ENCODE data around the gene PIP5KL1.
A peak's percentile ranks its signal among the peaks of the same experiment; 100 is the strongest.

The PIP5KL1 gene

DNA sequence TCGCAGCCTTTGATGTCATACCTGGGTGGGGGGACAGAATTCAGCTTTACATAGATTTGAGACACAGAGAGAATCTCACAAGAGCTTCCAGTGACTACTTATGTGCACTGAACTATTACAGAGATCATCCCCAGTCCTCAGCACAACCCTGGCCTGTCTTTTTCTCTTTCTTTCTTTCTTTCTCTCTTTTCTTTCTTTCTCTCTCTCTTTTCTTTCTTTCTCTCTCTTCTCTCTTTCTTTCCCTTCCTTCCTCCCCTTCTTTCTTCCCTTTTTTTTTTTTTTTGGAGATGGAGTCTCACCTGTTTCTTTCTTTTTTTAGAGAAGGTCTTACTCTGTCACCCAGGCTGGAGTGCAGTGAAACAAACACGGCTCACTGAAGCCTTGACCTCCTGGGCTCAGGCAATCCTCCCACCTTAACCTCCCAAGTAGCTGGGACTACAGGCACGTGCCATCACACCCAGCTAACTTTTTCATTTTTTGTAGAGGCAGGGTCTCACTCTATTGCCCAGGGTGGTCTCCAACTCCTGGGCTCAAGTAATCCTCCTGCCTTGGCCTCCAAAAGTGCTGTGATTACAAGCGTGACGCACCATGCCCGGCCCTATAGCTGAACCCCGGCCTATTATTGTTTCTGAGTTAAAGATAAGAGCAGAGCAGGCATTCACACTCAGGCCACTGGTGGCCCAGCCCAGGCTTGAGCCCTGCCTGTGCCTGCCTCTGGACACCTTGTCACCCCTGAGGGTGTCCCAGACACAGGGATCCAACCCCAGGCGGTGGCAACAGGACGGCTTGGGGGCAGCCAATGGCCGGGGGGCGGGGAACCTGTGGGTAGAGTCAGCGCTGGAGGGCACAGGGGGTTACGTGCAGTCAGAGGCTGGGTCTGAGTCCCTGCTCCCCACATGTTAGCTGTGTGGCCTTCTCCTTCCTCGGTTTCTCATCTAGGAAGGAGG lies 4.3 kb downstream of the PIP5KL1 start:
- peak overlapping the region; percentile 0 for H3K9ac ChIP-seq (ENCODE audit: low read length)
- no peaks in the 10 kb centered on the region for H3K36me3 ChIP-seq (ENCODE audit: control insufficient read depth, insufficient read depth, low read length)
- H3K4me1 ChIP-seq (ENCODE audit: control insufficient read depth, insufficient read depth, low read length): peaks cover 30% of the 10 kb centered on the region

DNA sequence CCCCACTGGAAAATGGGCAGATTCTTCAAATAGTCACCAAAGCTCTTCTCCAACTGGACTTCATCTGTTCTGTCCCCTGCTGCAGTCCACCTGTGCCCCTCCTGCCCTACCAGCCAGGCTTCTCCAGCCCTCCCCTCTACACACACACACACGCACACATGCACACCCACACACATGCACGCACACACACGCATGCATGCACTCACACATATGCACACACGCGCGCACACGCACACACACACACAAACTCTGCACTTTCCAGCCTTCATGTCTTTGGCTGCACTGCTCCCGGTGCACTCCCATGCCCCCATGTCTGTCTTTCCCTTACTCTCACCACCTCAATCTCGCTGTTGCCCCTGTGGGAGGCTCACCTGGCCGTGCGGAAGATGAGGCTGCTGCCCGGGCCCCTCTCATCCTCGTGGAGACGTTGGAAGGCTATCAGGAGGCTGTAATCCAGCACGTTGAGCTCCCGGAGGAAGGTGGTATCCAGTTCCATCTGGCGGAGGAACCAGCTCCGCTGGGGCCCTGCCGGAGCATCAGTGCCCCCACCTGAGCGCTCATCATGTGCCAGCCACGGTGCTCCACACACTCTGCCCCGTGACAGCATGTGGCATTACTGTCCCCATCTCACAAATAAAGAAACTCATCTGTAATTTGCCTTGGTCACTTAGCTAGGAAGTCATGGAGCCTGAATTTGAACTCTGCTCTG lies 5.7 kb downstream of the PIP5KL1 start:
- H3K27me3 ChIP-seq (ENCODE audit: control insufficient read depth, insufficient read depth, low read length): peaks cover 59% of the 10 kb centered on the region
- no peak overlapping the region for H3K27ac ChIP-seq (ENCODE audit: low read depth, low read length)
- H3K36me3 ChIP-seq (ENCODE audit: control insufficient read depth, insufficient read depth, low read length): no peaks in the 10 kb centered on the region
- H3K9ac ChIP-seq (ENCODE audit: low read length): no peak overlapping the region
- H3K4me3 ChIP-seq (ENCODE audit: low read depth, low read length): no peak overlapping the region
- H3K4me1 ChIP-seq (ENCODE audit: control insufficient read depth, insufficient read depth, low read length): peaks cover 22% of the 10 kb centered on the region
- H3K9me3 ChIP-seq (ENCODE audit: control insufficient read depth, insufficient read depth, low read depth, low read length): no peaks in the 10 kb centered on the region

More for the DNA sequence above, 4.3 kb downstream of the PIP5KL1 start:
- Histone ChIP-seq H3K4me3 (ENCODE audit: low read depth, low read length) (peak overlapping the region; percentile 70), H3K9me3 (ENCODE audit: control insufficient read depth, insufficient read depth, low read depth, low read length) (no peaks in the 10 kb centered on the region), H3K27me3 (ENCODE audit: control insufficient read depth, insufficient read depth, low read length) (peaks cover 59% of the 10 kb centered on the region), H3K27ac (ENCODE audit: low read depth, low read length) (no peak overlapping the region)

DNA sequence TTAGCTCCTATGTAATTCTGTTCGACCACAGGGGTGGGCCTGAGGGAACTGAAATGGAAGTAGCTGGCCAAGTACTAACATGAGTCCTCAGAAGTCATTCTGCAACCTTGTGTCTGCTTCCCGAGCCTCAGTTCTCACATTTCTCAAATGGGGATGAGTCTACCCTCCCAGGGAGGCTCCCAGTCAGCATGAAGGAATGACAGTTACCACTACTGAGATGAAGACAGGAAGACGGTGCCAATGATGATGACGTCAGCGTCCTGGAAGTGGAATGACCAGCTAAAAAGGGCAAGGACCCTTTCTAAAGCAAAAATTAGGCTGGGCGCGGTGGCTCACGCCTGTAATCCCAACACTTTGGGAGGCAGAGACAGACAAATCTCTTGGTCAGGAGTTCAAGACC lies 6.8 kb downstream of the PIP5KL1 start:
- H3K27ac ChIP-seq (ENCODE audit: low read depth, low read length): no peak overlapping the region
- no peaks in the 10 kb centered on the region for H3K36me3 ChIP-seq (ENCODE audit: control insufficient read depth, insufficient read depth, low read length)
- no peak overlapping the region for H3K4me3 ChIP-seq (ENCODE audit: low read depth, low read length)
- H3K9me3 ChIP-seq (ENCODE audit: control insufficient read depth, insufficient read depth, low read depth, low read length): no peaks in the 10 kb centered on the region
- H3K4me1 ChIP-seq (ENCODE audit: control insufficient read depth, insufficient read depth, low read length): peaks cover 17% of the 10 kb centered on the region
- no peak overlapping the region for H3K9ac ChIP-seq (ENCODE audit: low read length)
- peaks cover 47% of the 10 kb centered on the region for H3K27me3 ChIP-seq (ENCODE audit: control insufficient read depth, insufficient read depth, low read length)

DNA sequence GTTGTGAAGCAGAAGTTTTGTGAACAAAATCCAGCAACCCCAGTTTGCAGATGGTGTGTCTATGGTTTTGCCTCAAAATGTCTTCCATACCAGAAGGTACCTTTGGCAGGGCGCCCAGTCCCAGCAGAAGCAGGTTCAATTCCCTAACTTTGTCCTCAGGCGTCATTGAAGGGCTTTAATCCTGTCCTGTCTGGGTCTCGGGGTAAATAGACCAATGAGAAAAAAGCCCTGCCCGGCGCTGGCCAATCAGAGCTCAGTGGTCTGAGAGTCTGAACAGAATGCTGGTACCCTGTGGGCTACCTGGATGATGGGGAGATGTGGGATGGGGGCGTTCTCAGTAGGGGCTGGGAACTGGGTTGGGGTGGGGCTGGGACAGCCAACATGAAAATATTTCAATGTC lies 7.5 kb downstream of the PIP5KL1 start:
- no peaks in the 10 kb centered on the region for H3K9me3 ChIP-seq (ENCODE audit: control insufficient read depth, insufficient read depth, low read depth, low read length)
- H3K36me3 ChIP-seq (ENCODE audit: control insufficient read depth, insufficient read depth, low read length): no peaks in the 10 kb centered on the region
- no peak overlapping the region for H3K9ac ChIP-seq (ENCODE audit: low read length)
- H3K4me3 ChIP-seq (ENCODE audit: low read depth, low read length): no peak overlapping the region
- peaks cover 15% of the 10 kb centered on the region for H3K4me1 ChIP-seq (ENCODE audit: control insufficient read depth, insufficient read depth, low read length)
- H3K27me3 ChIP-seq (ENCODE audit: control insufficient read depth, insufficient read depth, low read length): peaks cover 40% of the 10 kb centered on the region
- no peak overlapping the region for H3K27ac ChIP-seq (ENCODE audit: low read depth, low read length)

- Histone ChIP-seq H3K4me1 (ENCODE audit: control insufficient read depth, insufficient read depth, low read length) (peaks cover 15% of the 10 kb centered on the region), H3K9ac (ENCODE audit: low read length) (no peak overlapping the region)
Observed at GRCh38 chr9:127921557-127922120, 8.9 kb downstream of the PIP5KL1 start.

DNA sequence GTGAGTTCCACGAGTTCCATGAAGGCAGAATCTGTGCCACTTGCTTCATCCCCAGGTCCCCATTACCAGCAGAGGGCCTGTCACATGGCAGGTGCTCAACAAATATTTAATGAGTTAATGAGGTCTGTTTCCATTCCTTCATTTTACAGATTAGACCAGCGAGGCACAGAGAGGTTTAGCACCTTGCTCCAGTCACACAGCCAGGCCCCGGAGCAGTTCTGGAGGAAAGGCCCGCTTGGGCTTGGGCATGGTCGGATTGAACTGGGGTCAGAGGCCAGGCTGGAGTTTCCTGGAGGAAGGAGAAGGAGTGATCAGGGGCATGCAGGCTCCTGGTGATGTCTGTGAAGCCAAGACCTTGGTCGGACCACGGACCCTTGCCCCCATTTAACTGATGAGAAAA lies 9.8 kb downstream of the PIP5KL1 start:
- Histone ChIP-seq H3K4me3 (ENCODE audit: low read depth, low read length) (no peak overlapping the region), H3K9ac (ENCODE audit: low read length) (no peak overlapping the region), H3K27ac (ENCODE audit: low read depth, low read length) (no peak overlapping the region), H3K27me3 (ENCODE audit: control insufficient read depth, insufficient read depth, low read length) (peaks cover 30% of the 10 kb centered on the region), H3K4me1 (ENCODE audit: control insufficient read depth, insufficient read depth, low read length) (peaks cover 19% of the 10 kb centered on the region), H3K36me3 (ENCODE audit: control insufficient read depth, insufficient read depth, low read length) (no peaks in the 10 kb centered on the region), H3K9me3 (ENCODE audit: control insufficient read depth, insufficient read depth, low read depth, low read length) (no peaks in the 10 kb centered on the region)

More at GRCh38 chr9:127921557-127922120, 8.9 kb downstream of the PIP5KL1 start:
- H3K27ac ChIP-seq (ENCODE audit: low read depth, low read length): no peak overlapping the region
- no peaks in the 10 kb centered on the region for H3K9me3 ChIP-seq (ENCODE audit: control insufficient read depth, insufficient read depth, low read depth, low read length)
- H3K4me3 ChIP-seq (ENCODE audit: low read depth, low read length): peak overlapping the region; percentile 34
- H3K27me3 ChIP-seq (ENCODE audit: control insufficient read depth, insufficient read depth, low read length): peaks cover 28% of the 10 kb centered on the region
- H3K36me3 ChIP-seq (ENCODE audit: control insufficient read depth, insufficient read depth, low read length): no peaks in the 10 kb centered on the region

- no peaks in the 10 kb centered on the region for H3K36me3 ChIP-seq (ENCODE audit: control insufficient read depth, insufficient read depth, low read length)
- H3K27me3 ChIP-seq (ENCODE audit: control insufficient read depth, insufficient read depth, low read length): peaks cover 21% of the 10 kb centered on the region
- H3K27ac ChIP-seq (ENCODE audit: low read depth, low read length): no peak overlapping the region
- H3K9ac ChIP-seq (ENCODE audit: low read length): no peak overlapping the region
- H3K9me3 ChIP-seq (ENCODE audit: control insufficient read depth, insufficient read depth, low read depth, low read length): no peaks in the 10 kb centered on the region
- H3K4me3 ChIP-seq (ENCODE audit: low read depth, low read length): no peak overlapping the region
- peaks cover 19% of the 10 kb centered on the region for H3K4me1 ChIP-seq (ENCODE audit: control insufficient read depth, insufficient read depth, low read length)
Observed at GRCh38 chr9:127919253-127919815, 11.2 kb downstream of the PIP5KL1 start.

DNA sequence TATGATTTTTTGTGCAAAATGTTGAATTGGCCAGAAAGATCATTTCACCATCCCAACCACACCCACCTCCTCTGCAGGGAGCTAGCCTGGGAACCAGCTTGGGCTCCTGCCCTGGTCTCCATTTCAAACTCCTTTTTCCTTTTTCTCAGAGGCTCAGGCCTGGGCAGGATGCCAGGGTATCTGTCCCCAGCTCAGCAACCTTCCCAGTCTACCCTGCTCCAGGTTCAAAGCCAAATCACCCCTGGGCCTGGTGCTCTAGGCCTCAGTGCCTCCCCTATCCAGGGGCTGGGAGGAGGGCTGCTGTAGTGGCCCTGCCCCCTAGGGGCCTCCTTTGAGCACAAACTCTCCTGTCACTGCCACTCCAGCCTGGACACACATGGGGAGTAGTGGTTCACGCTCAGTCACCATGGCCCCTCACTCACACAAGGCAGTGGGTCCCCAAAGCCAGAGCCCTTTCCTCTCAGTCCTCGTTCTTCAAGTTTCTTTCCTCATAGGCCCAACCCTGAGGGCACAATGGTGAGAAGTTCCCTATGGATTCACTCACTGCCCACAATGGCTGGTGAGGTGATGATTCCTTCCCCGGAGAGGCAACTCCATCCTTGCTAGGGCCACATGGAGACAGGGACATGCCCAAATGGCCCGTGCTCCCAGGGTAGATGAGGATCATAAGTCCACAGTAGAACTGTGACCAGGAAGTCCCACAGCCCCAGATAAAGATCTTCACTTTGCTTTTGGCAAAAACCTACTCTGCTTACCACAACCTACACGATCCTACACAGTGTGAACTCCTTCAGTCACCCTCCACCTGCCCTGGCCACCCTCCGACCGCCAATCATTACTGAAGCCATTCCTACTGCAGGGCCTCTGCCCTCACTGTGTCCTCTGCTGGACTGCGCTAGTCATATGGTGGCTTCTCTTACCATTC lies 12.1 kb downstream of the PIP5KL1 start:
- Histone ChIP-seq H3K9ac (ENCODE audit: low read length) (no peak overlapping the region), H3K27ac (ENCODE audit: low read depth, low read length) (no peak overlapping the region), H3K4me3 (ENCODE audit: low read depth, low read length) (no peak overlapping the region), H3K9me3 (ENCODE audit: control insufficient read depth, insufficient read depth, low read depth, low read length) (no peaks in the 10 kb centered on the region), H3K4me1 (ENCODE audit: control insufficient read depth, insufficient read depth, low read length) (peaks cover 19% of the 10 kb centered on the region), H3K27me3 (ENCODE audit: control insufficient read depth, insufficient read depth, low read length) (peaks cover 21% of the 10 kb centered on the region), H3K36me3 (ENCODE audit: control insufficient read depth, insufficient read depth, low read length) (no peaks in the 10 kb centered on the region; the same call in 1 of the 2 replicates)

- Histone ChIP-seq H3K4me3 (ENCODE audit: low read depth, low read length) (no peak overlapping the region), H3K36me3 (ENCODE audit: control insufficient read depth, insufficient read depth, low read length) (peaks cover 3% of the 10 kb centered on the region), H3K9ac (ENCODE audit: low read length) (no peak overlapping the region), H3K9me3 (ENCODE audit: control insufficient read depth, insufficient read depth, low read depth, low read length) (no peaks in the 10 kb centered on the region), H3K4me1 (ENCODE audit: control insufficient read depth, insufficient read depth, low read length) (peaks cover 19% of the 10 kb centered on the region), H3K27ac (ENCODE audit: low read depth, low read length) (no peak overlapping the region), H3K27me3 (ENCODE audit: control insufficient read depth, insufficient read depth, low read length) (peaks cover 21% of the 10 kb centered on the region)
Observed at GRCh38 chr9:127917603-127918002, 13.0 kb downstream of the PIP5KL1 start.
